Measurements from ENCODE around the gene ECT2L. TPM values are rescaled to one million over a fixed set of nuclear protein-coding genes. Genes with fewer than 3 reads are reported as not detected.
A peak's percentile ranks its signal among the peaks of the same experiment; 100 is the strongest.

The ECT2L gene
- total RNA-seq, 8 experiments from 2014 or later, result 0.27 to 0.84 (median 0.42) TPM

DNA sequence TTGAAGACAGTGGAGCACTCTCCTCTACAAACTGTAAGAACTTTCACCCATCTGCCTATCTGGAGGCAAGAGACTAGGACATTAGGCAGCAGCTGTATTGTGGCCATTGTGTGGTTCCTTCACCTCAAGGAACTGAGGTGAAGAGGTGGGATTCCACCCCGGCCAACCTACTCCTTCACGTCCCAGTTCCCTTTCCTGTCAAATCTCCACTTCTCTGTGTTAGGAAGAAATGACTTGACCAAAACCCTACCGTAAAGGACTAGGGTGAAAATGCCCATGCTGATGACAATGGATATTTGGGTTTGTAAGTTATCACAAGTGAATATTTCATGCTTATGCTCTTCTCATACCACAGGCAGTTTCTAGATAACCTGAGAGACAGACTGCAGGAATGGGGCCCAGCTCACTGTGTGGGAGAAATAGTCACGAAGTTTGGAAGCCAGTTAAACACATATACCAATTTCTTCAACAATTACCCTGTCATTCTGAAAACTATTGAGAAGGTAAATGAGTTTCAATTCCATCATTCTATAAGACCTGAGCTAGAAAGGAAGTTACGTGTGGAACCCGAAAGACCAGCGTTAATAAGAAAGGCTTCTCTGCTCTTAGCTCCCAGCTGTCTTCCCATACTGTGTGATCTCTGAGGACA lies 86.6 kb downstream of the ECT2L start:
- Histone ChIP-seq H3K4me3 (no peak overlapping the region), H3K4me1 (replicated peaks in 1 of 2) (no peaks in the 10 kb centered on the region), H3K27ac (no peak overlapping the region)
- WGBS, 10 experiments, result 64 to 100% (median 97%) methylated on average over 2 to 7 of the region's 7 CpGs; no CpG with 5 or more reads in 3 of the 10 experiments
- no peak for ATAC-seq (replicated peaks in 6 of 8)
- in situ Hi-C loops (cut with MboI; ENCODE audit: low pct_unique_long_range_greater_than_20kb in 2 of 9, low sequenced_read_pairs in 9 of 9, unreplicated experiment in 9 of 9), result no loop called here

DNA sequence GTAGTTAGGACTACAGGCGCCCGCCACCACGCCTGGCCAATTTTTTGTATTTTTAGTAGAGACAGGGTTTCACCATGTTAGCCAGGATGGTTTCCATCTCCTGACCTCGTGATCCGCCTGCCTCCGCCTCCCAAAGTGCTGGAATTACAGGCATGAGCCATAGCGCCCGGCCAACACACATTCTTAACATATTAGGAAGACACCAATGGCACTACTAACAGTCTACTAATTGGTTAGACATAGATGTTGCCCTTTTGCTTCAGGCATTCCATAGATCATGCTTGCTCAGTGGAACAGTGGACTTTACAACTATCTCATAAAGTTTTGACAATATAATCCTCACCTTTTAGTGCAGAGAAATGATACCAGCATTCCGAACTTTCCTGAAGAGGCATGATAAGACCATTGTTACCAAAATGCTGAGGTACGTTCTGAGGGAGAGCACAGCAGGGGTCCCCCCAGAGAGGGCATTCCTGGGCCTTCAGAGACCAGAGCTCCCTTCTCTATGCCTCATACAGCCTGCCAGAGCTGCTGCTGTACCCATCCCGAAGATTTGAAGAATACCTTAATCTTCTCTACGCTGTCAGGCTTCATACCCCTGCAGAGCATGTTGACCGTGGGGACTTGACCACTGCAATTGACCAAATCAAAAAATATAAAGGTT lies 89.4 kb downstream of the ECT2L start:
- in situ Hi-C loops (cut with MboI; ENCODE audit: low pct_unique_long_range_greater_than_20kb in 2 of 9, low sequenced_read_pairs in 9 of 9, unreplicated experiment in 9 of 9), result no loop called here
- 43 to 100% (median 94%) methylated on average over 1 to 11 of the region's 13 CpGs; no CpG with 5 or more reads in 1 of the 10 experiments for WGBS, 10 experiments
- no peaks in the 10 kb centered on the region for H3K4me1 ChIP-seq (replicated peaks in 1 of 2)
- H3K27ac ChIP-seq, result no peak overlapping the region
- no peak overlapping the region for H3K4me3 ChIP-seq
- ATAC-seq (replicated peaks in 6 of 8), result no peak

DNA sequence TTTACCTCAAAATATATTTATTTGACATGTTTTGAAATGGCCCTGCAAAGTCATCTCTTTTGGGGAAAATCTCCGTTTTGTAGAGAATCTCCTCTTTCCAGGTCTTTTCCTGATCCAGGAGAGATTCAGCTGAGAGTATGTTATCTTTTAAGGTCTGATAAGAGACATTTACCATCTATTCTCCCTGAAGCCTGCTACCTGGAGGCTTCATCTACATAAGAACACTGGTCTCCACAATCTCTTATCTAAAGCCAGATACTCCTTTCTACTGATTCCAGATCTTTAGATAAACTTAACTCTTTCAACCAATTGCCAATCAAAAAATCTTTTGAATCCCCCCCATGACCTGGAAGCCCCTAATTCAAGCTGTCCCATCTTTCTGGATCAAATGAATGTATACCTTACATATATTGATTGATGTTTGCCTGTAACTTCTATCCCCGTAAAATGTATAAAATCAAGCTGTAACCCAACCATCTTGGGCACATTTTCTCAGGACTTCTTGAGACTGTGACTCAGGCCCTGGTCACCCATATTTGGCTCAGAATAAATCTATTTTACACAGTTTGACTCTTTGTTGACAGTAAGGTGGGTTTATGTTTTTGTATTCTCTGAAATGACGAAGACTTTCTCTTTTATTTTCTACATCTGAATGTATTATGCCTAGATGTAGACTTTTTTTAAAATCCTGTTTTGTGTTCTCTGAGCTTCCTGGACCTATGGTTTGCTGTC lies 95.5 kb downstream of the ECT2L start:
- Histone ChIP-seq H3K27ac (no peak overlapping the region), H3K4me1 (replicated peaks in 1 of 2) (no peaks in the 10 kb centered on the region), H3K4me3 (no peak overlapping the region)
- ATAC-seq (replicated peaks in 6 of 8), result no peak
- in situ Hi-C loops (cut with MboI; ENCODE audit: low pct_unique_long_range_greater_than_20kb in 2 of 9, low sequenced_read_pairs in 9 of 9, unreplicated experiment in 9 of 9), result no loop called here
- WGBS, 10 experiments, result 64 to 100% (median 95%) methylated on average over 1 to 3 of the region's 3 CpGs

DNA sequence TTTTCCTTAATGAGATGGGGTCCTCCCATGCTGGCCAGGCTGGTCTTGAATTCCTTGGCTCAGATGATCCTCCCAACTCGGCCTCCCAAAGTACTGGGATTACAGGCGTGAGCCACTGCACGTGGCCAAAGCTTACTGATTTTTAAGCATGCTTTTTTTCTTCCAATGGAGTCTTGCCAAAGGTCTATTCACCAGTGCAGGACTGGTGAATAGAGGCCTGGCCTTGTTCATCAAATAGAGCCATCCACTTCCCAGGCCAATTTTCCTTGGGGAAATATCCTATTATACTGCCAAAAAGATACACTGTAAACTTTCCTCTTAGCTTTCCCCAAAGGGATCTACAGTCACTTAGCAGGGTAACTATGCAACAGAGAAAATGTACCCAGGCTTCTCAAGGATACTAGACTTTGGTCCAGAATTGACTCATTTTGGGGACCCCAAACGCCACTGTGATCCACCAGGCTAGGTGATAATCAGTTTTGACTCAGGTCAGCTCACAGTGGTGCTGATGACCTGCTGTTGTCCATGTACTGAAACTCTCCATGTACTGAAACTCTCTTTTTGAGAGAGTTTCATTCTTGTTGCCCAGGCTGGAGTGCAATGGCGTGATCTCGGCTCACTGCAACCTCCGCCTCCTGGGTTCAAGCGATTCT lies 100.3 kb downstream of the ECT2L start:
- WGBS, 10 experiments, result 68 to 100% (median 95%) methylated on average over 1 to 5 of the region's 8 CpGs; no CpG with 5 or more reads in 1 of the 10 experiments
- Histone ChIP-seq H3K4me3 (no peak overlapping the region), H3K27ac (no peak overlapping the region), H3K4me1 (replicated peaks in 1 of 2) (no peaks in the 10 kb centered on the region)
- in situ Hi-C loops (cut with MboI; ENCODE audit: low pct_unique_long_range_greater_than_20kb in 2 of 9, low sequenced_read_pairs in 9 of 9, unreplicated experiment in 9 of 9), result no loop called here
- ATAC-seq (replicated peaks in 6 of 8), result no peak

DNA sequence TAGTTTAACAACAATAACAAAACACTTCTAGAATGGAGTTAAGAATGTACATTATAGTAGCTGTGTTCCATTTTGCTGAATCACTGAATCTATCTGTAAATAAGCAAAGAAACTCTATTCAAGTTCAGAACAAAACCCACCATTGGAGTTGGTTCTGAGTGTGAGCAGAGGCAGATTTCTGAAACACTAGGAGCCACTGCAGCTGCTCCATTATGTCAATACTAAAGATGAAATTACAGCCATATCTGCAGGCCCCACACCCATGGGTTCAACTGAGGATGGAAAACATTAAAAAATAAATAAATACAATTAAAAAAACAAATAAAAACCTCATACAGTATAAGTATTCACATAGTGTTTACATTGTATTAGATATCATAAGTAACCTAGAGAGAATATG lies 101.1 kb downstream of the ECT2L start:
- ATAC-seq (replicated peaks in 6 of 8), result peak in 1 of 8 experiments; percentile 23
- Histone ChIP-seq H3K27ac (no peak overlapping the region), H3K4me1 (replicated peaks in 1 of 2) (no peaks in the 10 kb centered on the region), H3K4me3 (no peak overlapping the region)
- in situ Hi-C loops (cut with MboI; ENCODE audit: low pct_unique_long_range_greater_than_20kb in 2 of 9, low sequenced_read_pairs in 9 of 9, unreplicated experiment in 9 of 9), result no loop called here

DNA sequence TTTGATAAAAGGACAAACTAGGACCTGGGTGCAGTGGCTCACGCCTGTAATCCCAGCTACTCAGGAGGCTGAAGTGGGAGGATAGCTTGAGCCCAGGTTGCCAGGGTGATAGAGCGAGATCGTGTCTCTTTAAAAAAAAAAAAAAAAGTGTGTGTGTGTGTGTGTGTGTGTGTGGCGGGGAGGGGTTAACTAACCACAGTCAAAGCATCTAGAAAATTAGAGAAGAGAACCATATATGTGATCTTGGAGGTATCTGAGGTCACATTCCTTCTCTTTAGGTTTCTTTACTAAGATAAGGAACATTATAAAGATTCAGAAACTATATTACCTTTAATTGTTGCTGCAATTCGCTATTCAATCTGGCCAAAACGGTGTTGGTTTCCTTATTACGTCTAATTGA lies 111.3 kb downstream of the ECT2L start:
- in situ Hi-C loops (cut with MboI; ENCODE audit: low pct_unique_long_range_greater_than_20kb in 2 of 9, low sequenced_read_pairs in 9 of 9, unreplicated experiment in 9 of 9), result no loop called here
- Histone ChIP-seq H3K4me3 (no peak overlapping the region), H3K4me1 (replicated peaks in 1 of 2) (no peaks in the 10 kb centered on the region), H3K27ac (no peak overlapping the region)
- WGBS, 10 experiments, result 87 to 100% (median 94%) methylated on average over 1 to 7 of the region's 7 CpGs
- ATAC-seq (replicated peaks in 6 of 8), result no peak

DNA sequence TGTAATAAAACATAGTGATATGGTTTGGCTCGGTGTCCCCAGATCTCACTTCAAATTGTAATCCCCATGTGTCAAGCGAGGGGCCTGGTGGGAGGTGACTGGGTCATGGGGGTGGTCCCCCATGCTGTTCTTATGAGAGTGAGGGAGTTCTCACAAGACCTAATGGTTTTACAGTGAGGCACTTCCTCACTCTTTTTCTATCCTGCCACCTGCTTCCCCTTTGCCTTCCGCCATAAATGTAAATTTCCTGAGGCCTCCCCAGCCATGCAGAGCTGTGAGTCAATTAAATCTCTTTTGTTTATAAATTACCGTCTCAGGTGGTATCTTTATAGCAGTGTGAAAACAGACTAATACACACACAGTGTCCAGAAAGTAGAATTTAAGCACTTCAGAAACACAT lies 113.6 kb downstream of the ECT2L start:
- no peak for ATAC-seq (replicated peaks in 6 of 8)
- in situ Hi-C loops (cut with MboI; ENCODE audit: low pct_unique_long_range_greater_than_20kb in 2 of 9, low sequenced_read_pairs in 9 of 9, unreplicated experiment in 9 of 9), result no loop called here
- Histone ChIP-seq H3K4me1 (replicated peaks in 1 of 2) (no peaks in the 10 kb centered on the region), H3K4me3 (no peak overlapping the region), H3K27ac (no peak overlapping the region)
- 25 to 100% (median 76%) methylated on average over 1 to 4 of the region's 4 CpGs; no CpG with 5 or more reads in 1 of the 10 experiments for whole genome bisulfite sequencing, 10 experiments

DNA sequence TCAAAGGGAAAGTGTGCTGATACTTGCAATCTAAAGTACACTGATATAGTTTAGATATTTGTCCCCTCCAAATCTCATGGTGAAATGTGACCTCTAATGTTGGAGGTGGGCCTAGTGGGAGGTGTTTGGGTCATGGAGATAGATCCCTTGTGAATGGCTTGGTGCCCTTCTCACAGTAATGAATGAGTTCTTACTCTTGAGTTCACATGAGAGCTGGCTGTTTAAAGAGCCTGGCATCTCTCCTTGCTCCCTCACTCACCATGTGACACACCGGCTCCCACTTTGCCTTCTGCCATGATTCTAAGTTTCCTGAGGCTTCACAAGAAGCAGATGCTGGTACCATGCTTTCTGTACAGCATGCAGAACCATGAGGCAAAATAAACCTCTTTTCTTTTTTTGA lies 114.1 kb downstream of the ECT2L start:
- H3K4me1 ChIP-seq (replicated peaks in 1 of 2), result no peaks in the 10 kb centered on the region
- 67 to 100% (median 100%) methylated on average over 1 of the region's 1 CpG; no CpG with 5 or more reads in 7 of the 10 experiments for whole genome bisulfite sequencing, 10 experiments
- in situ Hi-C loops (cut with MboI; ENCODE audit: low pct_unique_long_range_greater_than_20kb in 2 of 9, low sequenced_read_pairs in 9 of 9, unreplicated experiment in 9 of 9), result no loop called here
- H3K27ac ChIP-seq, result no peak overlapping the region
- no peak overlapping the region for H3K4me3 ChIP-seq
- no peak for ATAC-seq (replicated peaks in 6 of 8)

DNA sequence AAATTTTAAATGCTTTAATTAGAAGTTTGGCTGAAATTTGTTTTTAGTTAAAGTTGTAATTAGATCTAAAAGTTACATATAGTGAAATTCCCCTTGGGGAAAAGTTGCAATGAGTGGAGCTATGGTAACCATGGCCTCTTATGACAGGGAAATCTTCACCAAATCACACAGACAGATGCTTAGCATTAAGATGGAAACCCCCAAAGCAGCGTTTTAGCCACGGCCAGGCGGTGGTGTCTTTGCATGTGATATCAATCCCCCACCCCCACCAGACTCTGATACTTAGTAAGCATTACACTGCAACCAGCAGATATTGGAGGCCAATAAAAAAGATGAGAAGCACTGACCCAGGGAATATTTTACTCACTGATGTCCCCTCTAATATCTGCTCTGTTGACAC lies 116.4 kb downstream of the ECT2L start:
- in situ Hi-C loops (cut with MboI; ENCODE audit: low pct_unique_long_range_greater_than_20kb in 2 of 9, low sequenced_read_pairs in 9 of 9, unreplicated experiment in 9 of 9), result no loop called here
- ATAC-seq (replicated peaks in 6 of 8), result no peak
- H3K4me1 ChIP-seq (replicated peaks in 1 of 2), result no peaks in the 10 kb centered on the region

DNA sequence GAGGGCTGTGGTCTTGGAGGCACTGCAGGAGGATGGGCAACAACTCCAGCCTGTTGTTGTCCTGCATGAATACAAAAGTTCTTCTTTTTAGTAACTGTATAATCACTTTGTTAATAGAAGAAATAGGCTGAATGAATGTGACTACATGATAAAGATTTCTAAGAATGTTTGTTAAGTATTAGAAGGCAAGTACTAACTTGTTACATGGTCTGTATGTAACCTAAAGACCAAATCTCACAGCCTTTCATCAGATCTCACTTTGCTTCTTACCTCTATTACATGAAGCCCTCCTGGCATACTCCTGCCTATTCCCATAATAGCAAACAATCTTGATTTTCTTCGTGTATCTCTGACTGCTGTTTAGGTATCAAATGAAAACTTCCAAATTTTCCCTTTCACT lies 118.8 kb downstream of the ECT2L start:
- no peaks in the 10 kb centered on the region for H3K4me1 ChIP-seq (replicated peaks in 1 of 2)
- in situ Hi-C loops (cut with MboI; ENCODE audit: low pct_unique_long_range_greater_than_20kb in 2 of 9, low sequenced_read_pairs in 9 of 9, unreplicated experiment in 9 of 9), result no loop called here
- WGBS, 10 experiments, result 83 to 100% (median 100%) methylated on average over 1 of the region's 1 CpG; no CpG with 5 or more reads in 2 of the 10 experiments
- ATAC-seq (replicated peaks in 6 of 8), result no peak
- no peak overlapping the region for H3K27ac ChIP-seq
- H3K4me3 ChIP-seq, result no peak overlapping the region

More for the DNA sequence above, 116.4 kb downstream of the ECT2L start:
- Histone ChIP-seq H3K27ac (no peak overlapping the region), H3K4me3 (no peak overlapping the region)
- 58 to 96% (median 88%) methylated on average over 2 to 3 of the region's 3 CpGs; no CpG with 5 or more reads in 6 of the 10 experiments for WGBS, 10 experiments

DNA sequence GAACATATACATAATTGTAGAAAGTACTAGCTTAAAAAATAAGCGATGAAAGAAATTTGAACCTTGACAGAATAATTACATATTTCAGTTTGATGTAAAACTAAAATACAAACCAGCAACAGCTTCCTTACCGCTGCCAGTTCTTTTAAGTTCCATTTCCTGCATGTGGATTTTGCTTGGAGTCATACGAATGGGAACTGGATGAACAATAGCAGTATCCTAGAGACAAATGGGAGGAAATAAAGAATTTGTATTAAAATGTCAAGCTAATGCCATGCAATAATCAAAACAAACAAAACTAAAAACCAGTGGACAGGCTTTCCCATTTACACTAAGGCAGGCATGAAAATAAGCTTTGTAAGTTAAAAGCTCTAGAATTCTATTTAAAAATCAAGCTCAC lies 125.0 kb downstream of the ECT2L start:
- in situ Hi-C loops (cut with MboI; ENCODE audit: low pct_unique_long_range_greater_than_20kb in 2 of 9, low sequenced_read_pairs in 9 of 9, unreplicated experiment in 9 of 9), result no loop called here
- H3K27ac ChIP-seq, result no peak overlapping the region
- H3K4me3 ChIP-seq, result no peak overlapping the region
- H3K4me1 ChIP-seq (replicated peaks in 1 of 2), result peaks cover 3 to 5% of the 10 kb centered on the region in 2 donors
- 31 to 100% (median 78%) methylated on average over 1 to 3 of the region's 3 CpGs for WGBS, 10 experiments
- peak in 1 of 8 experiments; percentile 49 for ATAC-seq (replicated peaks in 6 of 8)

DNA sequence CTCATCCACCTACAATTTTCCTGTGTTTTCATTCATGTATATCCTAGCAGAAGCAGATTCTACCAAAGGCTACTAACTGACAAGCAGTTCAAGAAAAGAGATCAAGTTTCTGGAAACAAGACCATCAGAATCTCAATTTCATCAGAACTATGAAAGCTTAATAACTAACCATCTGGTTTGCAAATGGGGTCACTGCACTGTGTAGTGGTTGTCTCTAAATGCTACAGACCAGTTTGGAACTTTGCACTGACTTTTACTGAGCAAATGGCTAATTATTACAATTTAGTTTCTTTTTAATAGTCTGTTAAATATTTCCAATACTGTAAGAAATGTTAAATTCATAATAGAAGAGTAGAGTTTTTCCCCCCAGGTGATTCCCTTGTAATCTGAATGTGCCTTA lies 127.7 kb downstream of the ECT2L start:
- in situ Hi-C loops (cut with MboI; ENCODE audit: low pct_unique_long_range_greater_than_20kb in 2 of 9, low sequenced_read_pairs in 9 of 9, unreplicated experiment in 9 of 9), result no loop called here
- Histone ChIP-seq H3K27ac (no peak overlapping the region), H3K4me1 (replicated peaks in 1 of 2) (peaks cover 6 to 14% of the 10 kb centered on the region in 2 donors), H3K4me3 (no peak overlapping the region)
- no peak for ATAC-seq (replicated peaks in 6 of 8)

DNA sequence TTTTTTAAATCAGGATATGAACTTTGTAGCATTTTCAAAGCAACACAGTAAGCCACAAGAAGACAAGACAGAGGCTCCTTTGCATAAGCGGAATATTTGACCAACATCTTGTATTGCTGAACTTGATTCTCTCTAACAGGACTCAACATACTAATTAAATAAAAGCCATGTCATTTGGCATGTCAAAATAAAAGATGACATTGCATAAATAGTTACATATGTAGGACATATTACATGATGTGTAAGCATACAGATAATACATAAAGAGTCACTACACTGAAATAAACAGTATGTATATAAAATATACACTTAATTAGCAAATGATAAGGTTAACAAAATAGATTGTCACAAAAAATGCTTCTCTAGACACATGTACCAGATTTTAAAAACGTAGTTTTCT lies 129.9 kb downstream of the ECT2L start:
- no peak overlapping the region for H3K27ac ChIP-seq
- ATAC-seq (replicated peaks in 6 of 8), result no peak
- in situ Hi-C loops (cut with MboI; ENCODE audit: low pct_unique_long_range_greater_than_20kb in 2 of 9, low sequenced_read_pairs in 9 of 9, unreplicated experiment in 9 of 9), result no loop called here
- 50 to 100% (median 73%) methylated on average over 1 to 2 of the region's 2 CpGs for WGBS, 10 experiments
- H3K4me1 ChIP-seq (replicated peaks in 1 of 2), result peaks cover 6 to 14% of the 10 kb centered on the region in 2 donors
- no peak overlapping the region for H3K4me3 ChIP-seq

All from motor neuron (in vitro differentiated cells).